ENCODE measurements around the gene ZBTB16.

Gene ZBTB16

GRCh38 chr11:114156131-114156581, 96.6 kb downstream of the ZBTB16 start:
- DNase-seq: no peak

- no peak for DNase-seq
Observed at GRCh38 chr11:114156782-114157181, 97.3 kb downstream of the ZBTB16 start.

- no peak for DNase-seq
Observed at GRCh38 chr11:114157476-114158050, 98.1 kb downstream of the ZBTB16 start.

GRCh38 chr11:114158421-114158820, 98.9 kb downstream of the ZBTB16 start:
- no peak for DNase-seq

GRCh38 chr11:114158886-114159285, 99.4 kb downstream of the ZBTB16 start:
- no peak for DNase-seq

- DNase-seq: no peak
Observed at GRCh38 chr11:114159320-114159719, 99.8 kb downstream of the ZBTB16 start.

GRCh38 chr11:114159802-114160632, 100.5 kb downstream of the ZBTB16 start:
- DNase-seq: peak; percentile 99

- no peak for DNase-seq
Observed at GRCh38 chr11:114160894-114161293, 101.4 kb downstream of the ZBTB16 start.

GRCh38 chr11:114161486-114162250, 102.2 kb downstream of the ZBTB16 start:
- no peak for DNase-seq

- no peak for DNase-seq
Observed at GRCh38 chr11:114162719-114163123, 103.2 kb downstream of the ZBTB16 start.

- DNase-seq: no peak
Observed at GRCh38 chr11:114163229-114163631, 103.7 kb downstream of the ZBTB16 start.

- no peak for DNase-seq
Observed at GRCh38 chr11:114163830-114164401, 104.4 kb downstream of the ZBTB16 start.

- DNase-seq: no peak
Observed at GRCh38 chr11:114164546-114164945, 105.0 kb downstream of the ZBTB16 start.

GRCh38 chr11:114165326-114166230, 106.1 kb downstream of the ZBTB16 start:
- no peak for DNase-seq

- no peak for DNase-seq
Observed at GRCh38 chr11:114166362-114166761, 106.9 kb downstream of the ZBTB16 start.

GRCh38 chr11:114166897-114167323, 107.4 kb downstream of the ZBTB16 start:
- peak; percentile 93 for DNase-seq

- no peak for DNase-seq
Observed at GRCh38 chr11:114167355-114167754, 107.8 kb downstream of the ZBTB16 start.

GRCh38 chr11:114167771-114168448, 108.4 kb downstream of the ZBTB16 start:
- DNase-seq: no peak

- DNase-seq: no peak
Observed at GRCh38 chr11:114168691-114169090, 109.2 kb downstream of the ZBTB16 start.

GRCh38 chr11:114169321-114169749, 109.8 kb downstream of the ZBTB16 start:
- no peak for DNase-seq

- DNase-seq: no peak
Observed at GRCh38 chr11:114169821-114170220, 110.3 kb downstream of the ZBTB16 start.
